Left ventricle myocardium inferior (tissue), 1 donor: ENCODE measurements around the gene BAG3. TPM values are rescaled to one million over a fixed set of nuclear protein-coding genes. Genes with fewer than 3 reads are reported as not detected.

Experiments used
- DNase-seq: peaks from one replicate; pipeline ENCODE4 v3.0.0-alpha.2; 2020
- H3K27ac ChIP-seq: fragments of 200-600 bp; replicated peaks from 2 replicates; pipeline ENCODE4 v1.8.0; 2021
- H3K27me3 ChIP-seq: fragments of 200-600 bp; 2 replicates; pipeline ENCODE4 v1.8.0; 2021; ENCODE audit warnings: low read depth
- H3K36me3 ChIP-seq: fragments of 200-600 bp; 2 replicates; pipeline ENCODE4 v1.8.0; 2021
- H3K4me1 ChIP-seq: fragments of 200-600 bp; 2 replicates; pipeline ENCODE4 v1.8.0; 2021
- H3K4me3 ChIP-seq: fragments of 200-600 bp; 2 replicates; pipeline ENCODE4 v1.8.0; 2021; ENCODE audit warnings: mild to moderate bottlenecking, moderate library complexity
- H3K9me3 ChIP-seq: fragments of 200-600 bp; replicated peaks from 2 replicates; pipeline ENCODE4 v1.8.0; 2021
- CTCF ChIP-seq: fragments of 200-600 bp; IDR thresholded peaks from 2 replicates; pipeline ENCODE4 v1.8.0; 2021; ENCODE audit warnings: antibody characterized with exemption, mild to moderate bottlenecking, borderline replicate concordance
- intact Hi-C: fragments of 100-400 bp; cut with micrococcal nuclease; formaldehyde crosslinking; loops from one replicate; pipeline ENCODE4 v1.11.0; 2022
- total RNA-seq: library from RNA; stranded (reverse); fragmentation: NEBNext Ultra II Directional; extraction: Animal tissue kit (Norgen Biotek cat#: 25700); gene quantifications from one replicate; pipeline ENCODE4 v1.2.1, GENCODE V29; 2021
- donor health status: DM: no; HTN: yes; CAD: no; lungs with severe emphysema.

The BAG3 gene
- total RNA-seq, 1 donor from 2014 or later, result 164 TPM

DNA sequence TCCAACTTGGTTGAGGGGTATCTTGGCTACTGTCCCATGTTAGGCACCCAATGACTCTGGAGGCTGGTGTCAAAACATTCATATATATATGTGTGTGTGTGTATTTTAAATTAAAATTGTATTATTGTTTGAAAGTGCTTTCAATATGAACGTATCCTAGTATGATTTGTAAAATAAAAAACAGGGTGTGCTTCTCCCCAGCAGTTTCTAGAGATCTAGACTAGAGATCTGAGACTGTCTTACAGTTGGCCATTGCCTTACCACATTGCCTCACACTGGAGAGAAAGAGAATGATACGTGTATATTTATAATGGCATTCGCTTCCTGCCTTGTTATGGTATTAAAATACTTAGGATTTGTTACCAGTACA is 1.2 kb downstream of the BAG3 start:
- intact Hi-C loops, result no loop called here
- peaks cover 59% of the 10 kb centered on the region for H3K4me1 ChIP-seq
- peak; percentile 33 for TF ChIP-seq CTCF

DNA sequence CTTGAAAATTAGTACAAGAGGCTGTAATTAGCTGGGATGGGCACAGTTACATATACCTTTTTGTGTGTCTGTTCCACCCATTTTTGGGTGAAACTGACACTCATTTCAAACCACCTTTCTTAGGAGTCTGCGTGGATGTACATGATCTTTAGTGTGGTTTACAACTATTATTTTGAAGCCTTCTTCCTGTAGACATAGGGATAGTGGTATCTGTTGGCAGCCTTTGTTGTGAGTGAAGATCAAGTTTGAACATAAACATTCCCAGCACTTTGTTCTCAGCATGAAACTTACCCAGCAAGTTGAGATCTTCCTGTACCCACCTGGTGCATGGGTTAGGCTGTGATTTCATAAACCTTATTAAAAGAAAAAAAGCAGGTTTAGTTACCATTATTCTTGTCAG is 2.0 kb downstream of the BAG3 start:
- intact Hi-C loops, result no loop called here
- TF ChIP-seq CTCF, result no peak
- DNase-seq, result no peak
- peak overlapping the region; percentile 94 for H3K27ac ChIP-seq
- no peaks in the 10 kb centered on the region for H3K9me3 ChIP-seq
- H3K27me3 ChIP-seq, result no peaks in the 10 kb centered on the region
- peak overlapping the region; percentile 82 for H3K4me3 ChIP-seq
- peaks cover 68% of the 10 kb centered on the region for H3K4me1 ChIP-seq
- H3K36me3 ChIP-seq, result no peaks in the 10 kb centered on the region

More for the DNA sequence above, 1.2 kb downstream of the BAG3 start:
- H3K9me3 ChIP-seq, result no peaks in the 10 kb centered on the region
- H3K27ac ChIP-seq, result peak overlapping the region; percentile 94
- no peak for DNase-seq
- H3K4me3 ChIP-seq, result peak overlapping the region; percentile 82
- H3K27me3 ChIP-seq, result no peaks in the 10 kb centered on the region
- no peaks in the 10 kb centered on the region for H3K36me3 ChIP-seq

- Histone ChIP-seq H3K36me3 (no peaks in the 10 kb centered on the region), H3K27ac (peak overlapping the region; percentile 94), H3K9me3 (no peaks in the 10 kb centered on the region), H3K27me3 (no peaks in the 10 kb centered on the region), H3K4me3 (peak overlapping the region; percentile 82), H3K4me1 (peaks cover 75% of the 10 kb centered on the region)
- intact Hi-C loops, result no loop called here
- TF ChIP-seq CTCF, result no peak
- DNase-seq, result no peak
Observed at GRCh38 chr10:119653916-119654315, 2.7 kb downstream of the BAG3 start.

DNA sequence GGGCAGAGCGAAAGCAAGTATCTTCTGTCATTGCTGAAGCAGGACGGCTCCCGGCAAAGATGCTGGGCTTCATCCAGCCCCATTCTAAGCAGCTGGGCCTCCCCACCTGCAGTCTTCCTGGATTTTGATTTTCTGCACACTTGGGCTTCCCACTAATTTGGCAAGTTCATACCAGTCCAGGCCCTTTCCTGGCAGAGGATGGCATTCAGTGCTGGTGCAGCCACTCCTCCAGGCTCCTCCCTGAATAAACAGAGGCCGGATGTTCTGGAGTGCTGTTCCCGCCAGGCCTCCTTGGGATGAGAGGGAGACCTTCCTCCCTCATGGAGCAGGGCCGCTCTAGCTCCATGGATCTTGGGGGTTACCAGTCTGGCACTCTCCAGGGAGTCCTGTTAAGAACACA is 3.4 kb downstream of the BAG3 start:
- H3K36me3 ChIP-seq, result no peaks in the 10 kb centered on the region
- peak overlapping the region; percentile 82 for H3K4me3 ChIP-seq
- H3K9me3 ChIP-seq, result no peaks in the 10 kb centered on the region
- no peaks in the 10 kb centered on the region for H3K27me3 ChIP-seq
- DNase-seq, result peak; percentile 31
- intact Hi-C loops, result no loop called here
- H3K4me1 ChIP-seq, result peaks cover 81% of the 10 kb centered on the region
- TF ChIP-seq CTCF, result no peak
- H3K27ac ChIP-seq, result peak overlapping the region; percentile 94

DNA sequence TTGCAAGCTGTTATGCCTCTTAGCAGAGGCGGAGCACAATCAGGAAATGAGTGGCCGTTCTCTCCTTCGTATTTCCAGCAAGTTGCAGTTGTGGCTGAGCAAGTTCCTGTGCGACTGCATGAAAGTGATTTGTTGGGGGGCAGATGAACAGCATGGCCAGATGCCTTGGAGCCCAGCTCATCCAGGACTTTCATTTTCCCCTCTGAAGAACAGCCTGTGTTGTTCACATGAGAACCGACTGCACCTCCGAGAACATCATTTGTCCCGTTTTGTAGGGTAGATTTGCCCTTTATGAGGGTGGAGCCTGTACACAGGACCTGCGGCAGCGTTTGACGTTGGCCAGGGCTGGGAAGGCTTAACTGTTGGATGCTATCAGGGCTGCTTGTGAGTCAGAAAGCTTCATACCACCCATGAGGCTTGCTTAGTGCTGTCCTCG is 4.4 kb downstream of the BAG3 start:
- intact Hi-C loops, result no loop called here

More for the DNA sequence above, 4.4 kb downstream of the BAG3 start:
- no peaks in the 10 kb centered on the region for H3K9me3 ChIP-seq
- H3K4me3 ChIP-seq, result peak overlapping the region; percentile 82
- H3K36me3 ChIP-seq, result no peaks in the 10 kb centered on the region
- H3K27me3 ChIP-seq, result no peaks in the 10 kb centered on the region
- DNase-seq, result peak; percentile 46
- H3K4me1 ChIP-seq, result peaks cover 89% of the 10 kb centered on the region
- H3K27ac ChIP-seq, result peak overlapping the region; percentile 94
- TF ChIP-seq CTCF, result no peak
